Spinal cord (tissue), 10 donors: Measurements from ENCODE around the gene SHH. TPM values are rescaled to one million over a fixed set of nuclear protein-coding genes. Genes with fewer than 3 reads are reported as not detected.
A peak's percentile ranks its signal among the peaks of the same experiment; 100 is the strongest.

Experiments
- DNase-seq, 6 donors: peaks; one replicate each; pipeline versions ENCODE4 v3.0.0 to v3.0.0-alpha.2; 2013 to 2015; ENCODE audit warnings: low spot score in 6 of 6, low read depth in 4 of 6
- H3K27ac ChIP-seq: one replicate; pipeline ENCODE4 v1.5.1; 2013; ENCODE audit warnings: low read depth, low read length, control low read depth
- H3K27me3 ChIP-seq: one replicate; pipeline ENCODE4 v1.6.1; 2013; ENCODE audit warnings: low read length; ENCODE audit not compliant: control insufficient read depth, insufficient read depth
- H3K36me3 ChIP-seq: one replicate; pipeline ENCODE4 v1.6.1; 2013; ENCODE audit warnings: low read length; ENCODE audit not compliant: control insufficient read depth, insufficient read depth
- H3K4me1 ChIP-seq: one replicate; pipeline ENCODE4 v1.6.1; 2013; ENCODE audit warnings: low read length; ENCODE audit not compliant: control insufficient read depth, insufficient read depth
- H3K4me3 ChIP-seq: one replicate; pipeline ENCODE4 v1.5.1; 2013; ENCODE audit warnings: low read depth, low read length, control low read depth
- H3K9me3 ChIP-seq: one replicate; pipeline ENCODE4 v1.6.1; 2013; ENCODE audit warnings: low read length; ENCODE audit not compliant: control insufficient read depth, insufficient read depth
- WGBS: methylation state at CpG from one replicate; pipeline ENCODE4 v1.1.5; 2013; ENCODE audit warnings: missing lambda C conversion rate; ENCODE audit not compliant: insufficient coverage; 5-methylcytosine and 5-hydroxymethylcytosine counted together
- polyA plus RNA-seq, 2 donors: library from polyadenylated mRNA; unstranded; fragments of 120-200 nt; gene quantifications; one replicate each; pipeline ENCODE4 v1.2.1, GENCODE V29; 2013; ENCODE audit not compliant: insufficient read length in 2 of 2
- total RNA-seq, 2 donors: library from RNA; depleted of rRNA in 1 of 2; stranded (reverse); fragments of 120-200 nt in 1 of 2; fragments of >200 nt in 1 of 2; gene quantifications; one replicate each; pipeline versions ENCODE4 v1.2.3 to v1.2.4, GENCODE V29; 2013 to 2014
- donor health status: healthy.

The SHH gene
- total and polyA plus RNA-seq, 4 donors = 0.94 to 4.3 (median 3.7) TPM

DNA sequence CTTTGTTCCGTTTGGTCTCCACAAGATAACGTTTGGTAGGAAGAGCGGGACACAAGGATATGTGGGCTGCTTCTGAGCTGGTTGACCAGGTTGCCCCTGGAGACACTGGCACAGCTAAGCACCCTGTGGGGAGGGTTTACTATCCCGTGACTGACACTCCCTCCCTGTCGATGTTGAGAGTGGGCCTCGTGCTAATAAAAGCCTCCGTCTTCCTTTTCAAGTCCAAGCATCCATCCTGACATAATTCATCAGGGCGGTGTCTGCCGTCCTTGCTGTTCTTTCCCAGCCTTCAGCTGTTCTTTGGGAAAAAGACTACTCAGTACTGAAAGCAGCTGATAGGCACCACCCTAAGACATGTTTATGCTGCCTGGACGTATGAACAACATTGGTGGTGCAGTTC is 49.6 kb downstream of the SHH start:
- peak in 1 of 6 donors; percentile 35 for DNase-seq
- Histone ChIP-seq H3K4me3 (no peak overlapping the region), H3K27me3 (no peaks in the 10 kb centered on the region), H3K9me3 (no peaks in the 10 kb centered on the region), H3K27ac (peak overlapping the region; percentile 62), H3K36me3 (peaks cover 27% of the 10 kb centered on the region), H3K4me1 (peaks cover 20% of the 10 kb centered on the region)
- 42% methylated on average over 8 of the region's 10 CpGs for WGBS

DNA sequence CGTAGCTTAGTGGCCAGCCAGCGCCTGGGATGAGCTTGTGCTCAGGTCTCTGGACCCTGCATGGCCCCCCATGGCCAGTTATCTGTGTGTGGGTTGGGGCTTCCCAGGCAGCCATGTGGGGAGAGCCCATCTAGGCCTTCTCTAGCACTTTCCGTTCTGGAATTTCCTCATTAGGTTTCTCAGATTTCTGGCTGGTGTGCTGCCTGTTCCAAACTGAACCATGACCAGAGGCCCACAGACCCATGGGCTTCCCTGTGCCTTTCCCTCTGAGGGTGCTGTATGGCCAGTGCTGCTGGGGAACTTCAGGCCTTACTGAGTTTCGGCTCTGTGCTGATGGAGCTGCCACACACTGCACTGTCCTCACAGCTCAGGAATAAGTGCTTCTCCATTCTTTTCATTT is 50.2 kb downstream of the SHH start:
- WGBS = 83% methylated on average over 4 of the region's 4 CpGs
- H3K27ac ChIP-seq = peak overlapping the region; percentile 62
- H3K4me1 ChIP-seq = peaks cover 20% of the 10 kb centered on the region
- no peak for DNase-seq
- peaks cover 24% of the 10 kb centered on the region for H3K36me3 ChIP-seq
- no peak overlapping the region for H3K4me3 ChIP-seq
- H3K27me3 ChIP-seq = no peaks in the 10 kb centered on the region
- no peaks in the 10 kb centered on the region for H3K9me3 ChIP-seq

DNA sequence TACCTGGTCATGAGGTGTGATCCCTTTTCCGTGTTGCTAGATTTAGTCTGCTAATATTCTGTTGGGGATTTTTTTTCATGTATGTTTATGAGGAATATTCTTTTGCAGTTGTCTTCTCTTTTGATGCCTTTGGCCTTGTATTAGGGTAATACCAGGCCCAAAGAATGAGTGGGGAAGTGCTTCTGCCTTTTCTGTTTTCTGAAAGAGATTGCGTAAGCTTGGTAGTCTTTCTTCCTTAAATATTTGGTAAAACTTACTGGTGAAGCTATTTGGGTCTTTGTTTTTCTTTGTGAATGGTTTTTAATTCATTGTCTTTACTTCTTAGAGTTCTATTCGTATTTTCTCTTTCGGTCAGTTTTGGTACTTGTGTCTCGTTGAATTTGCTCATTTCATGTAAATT is 51.1 kb downstream of the SHH start:
- no peaks in the 10 kb centered on the region for H3K9me3 ChIP-seq
- H3K27ac ChIP-seq = no peak overlapping the region

DNA sequence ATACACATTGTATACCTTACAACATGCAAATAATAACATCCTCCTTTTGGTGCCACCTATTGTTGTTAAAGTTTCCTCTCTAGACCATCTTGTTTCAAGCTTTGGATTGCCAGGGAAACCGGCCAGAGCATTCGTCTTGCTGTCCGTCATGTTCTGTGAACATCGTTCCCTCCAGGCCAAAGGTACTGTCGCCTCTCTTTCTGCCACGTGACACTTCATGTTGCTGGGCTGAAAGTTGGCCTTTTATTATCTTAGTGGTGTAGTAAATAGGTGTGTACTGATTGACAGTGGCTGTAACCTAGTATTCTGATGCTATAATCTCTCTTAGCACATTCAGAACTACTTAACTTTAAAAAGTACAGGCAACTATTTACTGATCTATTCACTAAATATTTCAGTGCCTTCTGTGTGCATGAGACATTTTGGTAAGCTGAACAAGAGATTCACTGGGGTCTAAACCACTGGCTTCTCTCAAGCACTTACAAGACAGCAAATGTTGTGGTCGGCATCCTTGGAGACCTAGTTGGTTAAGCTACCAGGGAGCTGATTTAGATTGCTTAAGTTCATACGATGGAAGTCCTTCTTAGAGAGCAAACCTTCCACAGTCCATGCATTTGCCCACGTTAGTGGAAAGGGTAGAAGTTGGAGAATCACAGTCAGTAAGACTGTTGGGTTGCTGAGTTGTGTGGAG is 52.4 kb downstream of the SHH start:
- Histone ChIP-seq H3K4me3 (no peak overlapping the region), H3K27me3 (no peaks in the 10 kb centered on the region), H3K27ac (no peak overlapping the region), H3K9me3 (no peaks in the 10 kb centered on the region), H3K36me3 (peaks cover 16% of the 10 kb centered on the region), H3K4me1 (peaks cover 20% of the 10 kb centered on the region)
- 92% methylated on average over 4 of the region's 9 CpGs for WGBS
- no peak for DNase-seq

More for the DNA sequence above, 51.1 kb downstream of the SHH start:
- H3K4me3 ChIP-seq = no peak overlapping the region
- H3K36me3 ChIP-seq = peaks cover 20% of the 10 kb centered on the region
- DNase-seq = no peak
- H3K4me1 ChIP-seq = peaks cover 20% of the 10 kb centered on the region
- WGBS = 100% methylated on average over 2 of the region's 5 CpGs
- no peaks in the 10 kb centered on the region for H3K27me3 ChIP-seq

DNA sequence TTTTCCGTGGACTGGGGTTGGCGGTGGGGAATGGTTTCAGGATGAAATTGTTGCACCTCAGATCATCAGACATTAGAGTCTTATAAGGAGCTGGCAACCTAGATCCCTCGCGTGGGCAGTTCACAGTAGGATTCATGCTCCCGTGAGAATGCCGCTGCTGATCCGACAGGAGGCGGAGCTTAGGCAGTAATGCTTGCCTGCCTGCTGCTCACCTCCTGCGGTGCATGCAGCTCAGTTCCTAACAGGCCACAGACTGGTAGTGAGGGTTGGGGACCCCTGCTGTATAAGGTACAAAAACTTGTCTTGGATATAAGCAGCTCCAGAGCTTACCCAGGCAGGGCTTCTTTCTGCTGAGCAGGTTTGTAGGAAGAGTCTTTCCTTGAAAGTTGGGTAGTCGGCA is 53.9 kb downstream of the SHH start:
- Histone ChIP-seq H3K27me3 (no peaks in the 10 kb centered on the region), H3K27ac (no peak overlapping the region), H3K4me1 (peaks cover 15% of the 10 kb centered on the region), H3K4me3 (no peak overlapping the region), H3K36me3 (peaks cover 6% of the 10 kb centered on the region), H3K9me3 (no peaks in the 10 kb centered on the region)
- 73% methylated on average over 10 of the region's 10 CpGs for WGBS
- DNase-seq = no peak

DNA sequence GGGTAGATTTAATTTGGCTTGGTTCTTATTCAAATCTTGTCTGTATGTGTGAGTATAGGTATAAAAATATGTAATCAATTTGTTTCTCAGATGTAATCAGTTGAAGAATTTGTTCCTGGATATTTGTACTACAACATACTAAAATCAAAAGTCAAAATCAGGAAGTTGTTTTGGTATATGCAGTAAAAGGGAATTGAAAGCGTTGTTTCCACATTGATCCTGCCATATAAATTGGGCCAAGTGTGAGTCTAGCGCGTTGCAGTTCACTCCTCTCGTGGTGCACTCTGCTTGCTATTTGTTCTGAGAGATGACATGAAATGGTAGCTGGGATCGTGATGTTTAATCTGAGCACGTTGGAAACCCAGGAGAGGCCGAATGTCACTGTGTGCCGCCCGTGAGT is 55.9 kb downstream of the SHH start:
- no peak for DNase-seq
- peaks cover 15% of the 10 kb centered on the region for H3K4me1 ChIP-seq
- no peaks in the 10 kb centered on the region for H3K27me3 ChIP-seq
- no peaks in the 10 kb centered on the region for H3K9me3 ChIP-seq
- WGBS = 93% methylated on average over 8 of the region's 9 CpGs
- peaks cover 6% of the 10 kb centered on the region for H3K36me3 ChIP-seq
- no peak overlapping the region for H3K4me3 ChIP-seq
- no peak overlapping the region for H3K27ac ChIP-seq

DNA sequence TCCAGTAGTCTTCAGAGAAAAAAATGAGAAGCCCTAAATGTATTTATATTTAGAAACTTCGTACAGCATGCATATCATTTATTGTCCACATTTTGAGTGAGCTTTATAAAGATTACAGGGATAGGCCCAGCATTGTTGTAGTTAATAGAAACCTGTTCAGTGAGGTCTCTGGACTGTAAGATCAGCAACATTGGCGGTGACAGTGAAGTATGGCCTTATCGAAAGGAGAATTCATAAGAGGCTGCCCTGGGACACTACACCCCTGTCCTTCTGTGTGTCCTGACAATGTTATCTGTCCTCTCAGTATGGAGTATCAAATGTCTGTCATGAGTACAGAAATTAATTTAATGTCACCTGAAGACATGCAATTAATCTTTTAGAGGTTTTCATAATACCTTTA is 57.2 kb downstream of the SHH start:
- no peaks in the 10 kb centered on the region for H3K9me3 ChIP-seq
- no peaks in the 10 kb centered on the region for H3K27me3 ChIP-seq
- no peak overlapping the region for H3K4me3 ChIP-seq
- WGBS = 90% methylated on average over 2 of the region's 3 CpGs
- H3K4me1 ChIP-seq = peaks cover 12% of the 10 kb centered on the region
- peaks cover 6% of the 10 kb centered on the region for H3K36me3 ChIP-seq
- no peak overlapping the region for H3K27ac ChIP-seq
- DNase-seq = no peak

DNA sequence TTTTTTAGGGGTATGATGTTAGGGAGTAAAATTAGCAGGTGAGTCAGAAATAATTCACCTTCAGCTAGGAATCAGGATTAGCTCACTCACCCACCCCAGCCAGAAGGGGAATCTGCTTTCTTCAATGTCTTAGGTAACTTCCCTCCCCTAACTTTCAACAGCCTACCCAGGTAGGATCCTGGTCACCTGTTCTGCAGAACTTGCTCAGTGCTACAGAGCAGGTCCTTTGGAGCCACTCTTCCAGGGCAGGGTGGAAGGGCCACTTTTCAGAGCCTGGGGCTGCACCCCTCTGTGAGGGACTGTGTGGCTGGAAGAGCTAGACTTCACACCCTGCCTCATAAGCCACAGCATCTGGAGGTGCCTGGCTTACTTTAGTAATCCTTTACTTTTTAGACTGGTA is 58.1 kb downstream of the SHH start:
- H3K27me3 ChIP-seq = no peaks in the 10 kb centered on the region
- H3K27ac ChIP-seq = no peak overlapping the region
- no peak overlapping the region for H3K4me3 ChIP-seq
- H3K4me1 ChIP-seq = peaks cover 12% of the 10 kb centered on the region
- no peaks in the 10 kb centered on the region for H3K9me3 ChIP-seq
- no peak for DNase-seq
- peaks cover 6% of the 10 kb centered on the region for H3K36me3 ChIP-seq

DNA sequence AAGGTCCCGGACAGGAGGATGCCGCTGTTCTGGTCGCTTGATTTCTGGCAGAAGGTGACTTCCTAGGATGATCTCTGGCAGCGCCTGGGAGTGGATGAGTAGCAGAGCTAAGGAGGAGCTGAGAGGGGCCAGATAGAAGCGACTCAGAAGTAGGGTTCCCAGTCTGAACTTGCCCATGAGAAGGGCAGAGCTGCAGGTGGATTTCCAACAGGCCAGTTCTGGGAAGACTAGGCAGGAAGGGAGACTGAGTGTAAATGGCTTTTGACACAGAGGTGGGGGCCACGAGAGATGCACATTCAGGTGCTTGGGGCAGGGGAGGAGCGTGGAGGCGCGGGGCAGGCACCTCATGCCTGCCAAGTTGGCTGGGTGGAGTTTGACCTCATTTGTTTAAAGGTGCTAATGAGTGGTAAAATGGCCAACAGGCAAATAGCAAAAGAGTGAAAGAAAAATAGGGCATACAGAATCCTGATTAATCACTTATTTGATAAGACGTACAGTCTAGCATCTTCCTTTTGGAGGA is 58.8 kb downstream of the SHH start:
- H3K27ac ChIP-seq = no peak overlapping the region
- no peak for DNase-seq
- H3K27me3 ChIP-seq = no peaks in the 10 kb centered on the region
- H3K9me3 ChIP-seq = no peaks in the 10 kb centered on the region
- WGBS = 89% methylated on average over 9 of the region's 10 CpGs
- peaks cover 12% of the 10 kb centered on the region for H3K4me1 ChIP-seq
- H3K36me3 ChIP-seq = peaks cover 2% of the 10 kb centered on the region
- H3K4me3 ChIP-seq = no peak overlapping the region

DNA sequence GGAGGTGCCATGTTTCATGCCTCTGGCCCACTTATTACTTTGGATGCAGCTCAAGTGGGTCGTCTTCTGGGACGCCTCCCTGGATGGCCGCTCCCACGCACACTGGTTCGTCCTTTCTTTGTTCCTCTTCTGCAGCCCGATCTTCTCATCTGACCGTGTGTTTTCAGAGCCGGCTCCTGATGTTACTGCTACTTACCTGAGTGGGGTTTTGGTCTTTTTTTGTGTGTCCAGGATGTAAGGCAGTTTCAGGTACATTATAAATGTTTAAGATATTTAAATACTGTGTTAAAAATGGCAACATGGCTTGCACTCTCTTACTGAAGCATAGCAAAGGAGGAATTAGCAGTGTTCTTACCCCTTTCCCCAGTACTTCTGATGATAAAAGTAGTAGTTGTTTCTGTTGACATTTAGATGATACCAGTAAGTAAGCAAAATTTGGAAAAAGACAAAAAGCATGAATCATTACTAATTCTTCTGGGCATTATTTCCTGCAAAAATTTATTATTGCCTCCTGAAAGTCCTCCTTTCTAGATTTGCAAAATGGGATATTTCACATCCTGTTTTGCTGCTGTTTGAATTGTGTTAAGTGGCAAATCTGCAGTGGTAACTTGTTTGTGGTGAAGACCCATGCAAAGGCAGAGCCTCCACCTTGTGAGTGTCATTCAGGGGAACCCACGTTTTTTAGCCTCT is 59.4 kb downstream of the SHH start:
- Histone ChIP-seq H3K36me3 (peaks cover 2% of the 10 kb centered on the region), H3K9me3 (no peaks in the 10 kb centered on the region), H3K4me3 (no peak overlapping the region), H3K27ac (no peak overlapping the region), H3K27me3 (no peaks in the 10 kb centered on the region), H3K4me1 (peaks cover 13% of the 10 kb centered on the region)
- DNase-seq = no peak
- 91% methylated on average over 6 of the region's 9 CpGs for WGBS
